GM19351 (cell line): ENCODE data around the gene TBC1D9B.
A peak's percentile ranks its signal among the peaks of the same experiment; 100 is the strongest.

ENCODE experiments used
- ATAC-seq: cut with Tn5 transposase; IDR thresholded peaks from one replicate; pipeline ENCODE4 v1.9.1; 2021; ENCODE audit warnings: mild to moderate bottlenecking, moderate library complexity; ENCODE audit not compliant: unreplicated experiment

TBC1D9B gene

GRCh38 chr5:179907556-179908324, at the start of gene TBC1D9B:
Gene TBC1D9B (minus strand): TSS chr5:179907897. CDS start chr5:179907821, 76 bp downstream.
- peak; percentile 87 for ATAC-seq

- ATAC-seq, result no peak
These were observed 47.9 kb upstream of the TBC1D9B start for GRCh38 chr5:179955630-179956029.

- ATAC-seq, result no peak
These were observed 47.4 kb upstream of the TBC1D9B start for GRCh38 chr5:179955062-179955461.

GRCh38 chr5:179954434-179954833, 46.7 kb upstream of the TBC1D9B start:
- no peak for ATAC-seq

DNA sequence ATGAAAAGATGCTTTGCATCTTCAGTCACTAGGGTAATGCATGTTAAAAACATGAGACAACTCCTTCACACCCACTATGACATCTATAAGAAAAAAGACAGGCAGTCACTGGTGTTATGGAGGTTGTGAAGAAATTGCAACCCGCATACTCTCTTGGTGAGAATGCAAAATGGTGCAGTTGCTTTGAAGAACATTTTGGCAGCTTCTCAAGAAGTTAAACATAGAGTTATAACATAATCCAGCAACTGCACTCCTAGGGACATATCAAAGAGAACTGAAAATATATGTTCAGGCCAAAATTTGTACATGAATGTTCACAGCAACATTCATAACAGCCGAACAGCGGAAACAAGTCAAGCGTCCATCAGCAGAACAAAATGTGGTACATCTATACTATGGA, 46.3 kb upstream of the TBC1D9B start:
- no peak for ATAC-seq

GRCh38 chr5:179936976-179937681, 29.4 kb upstream of the TBC1D9B start:
- ATAC-seq, result no peak

GRCh38 chr5:179930788-179931473, 23.2 kb upstream of the TBC1D9B start:
- no peak for ATAC-seq

- ATAC-seq, result no peak
These were observed 20.1 kb upstream of the TBC1D9B start for GRCh38 chr5:179927824-179928223.

DNA sequence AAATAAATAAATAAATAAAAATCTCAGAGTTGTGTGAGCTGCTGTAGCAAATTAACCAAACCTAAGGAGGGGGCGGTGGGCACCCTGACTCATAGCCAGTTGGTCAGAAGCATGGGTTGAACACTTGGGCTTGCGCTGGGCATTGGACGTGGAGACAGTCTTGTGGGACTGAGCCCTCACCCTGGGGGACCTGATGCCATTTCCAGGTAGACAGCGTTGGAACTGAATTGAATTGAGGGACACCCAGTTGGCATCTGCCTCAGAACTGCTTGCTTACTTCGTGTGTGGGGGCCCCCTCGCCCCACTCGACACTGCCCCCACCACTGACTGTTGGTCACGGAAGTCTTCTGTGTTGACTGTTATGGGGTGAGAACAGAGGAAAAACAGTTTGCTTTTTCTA, 19.0 kb upstream of the TBC1D9B start:
- ATAC-seq, result no peak

GRCh38 chr5:179923436-179923835, 15.7 kb upstream of the TBC1D9B start:
- ATAC-seq, result peak; percentile 39

DNA sequence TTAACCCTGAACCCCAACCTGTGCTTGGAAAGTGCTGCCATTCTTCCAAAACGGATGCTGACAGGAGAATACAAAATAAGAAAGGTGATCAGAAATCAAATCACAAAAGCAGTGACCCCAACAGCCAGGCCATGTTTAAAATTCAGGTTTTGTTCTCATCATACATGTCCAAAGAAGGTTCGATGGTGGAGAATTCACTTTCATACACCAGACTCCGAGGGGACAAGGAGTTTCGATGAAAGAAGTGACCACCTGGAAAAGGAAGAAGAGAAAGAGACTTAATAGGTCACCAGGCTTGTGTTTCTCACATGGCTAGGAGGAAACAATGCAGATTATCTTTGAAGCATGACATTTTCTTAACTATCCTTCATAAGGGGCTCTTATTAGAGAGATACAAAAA, 12.5 kb upstream of the TBC1D9B start:
- no peak for ATAC-seq

DNA sequence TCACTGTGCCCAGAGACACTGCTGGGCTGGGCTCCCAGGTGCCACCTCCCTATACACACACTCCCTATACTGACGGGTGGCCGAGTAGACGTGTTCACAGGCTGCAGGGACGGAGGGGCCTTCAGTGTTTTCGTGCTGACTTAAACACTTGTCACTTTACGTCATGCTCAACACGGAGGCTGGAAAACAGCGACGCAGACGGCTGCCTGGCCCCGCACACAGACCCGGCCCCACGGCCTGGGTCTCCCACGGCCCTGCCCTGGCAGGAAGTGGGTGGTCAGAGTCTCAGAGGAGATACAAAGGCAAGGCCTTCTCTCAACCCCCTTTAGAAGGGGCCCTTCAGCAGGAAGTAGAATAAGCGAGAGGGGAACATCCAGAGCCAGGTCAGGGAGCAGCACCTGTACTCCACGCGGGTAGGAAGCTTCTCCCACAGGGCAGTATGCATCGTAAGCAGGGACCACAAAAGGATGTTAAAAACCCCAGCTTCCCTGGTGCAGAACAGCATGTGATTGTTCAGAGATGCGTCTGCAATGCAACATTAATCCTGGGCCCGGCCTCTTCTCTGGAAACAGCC, 11.9 kb upstream of the TBC1D9B start:
- no peak for ATAC-seq

- ATAC-seq, result no peak
These were observed 11.2 kb upstream of the TBC1D9B start for GRCh38 chr5:179918742-179919486.

DNA sequence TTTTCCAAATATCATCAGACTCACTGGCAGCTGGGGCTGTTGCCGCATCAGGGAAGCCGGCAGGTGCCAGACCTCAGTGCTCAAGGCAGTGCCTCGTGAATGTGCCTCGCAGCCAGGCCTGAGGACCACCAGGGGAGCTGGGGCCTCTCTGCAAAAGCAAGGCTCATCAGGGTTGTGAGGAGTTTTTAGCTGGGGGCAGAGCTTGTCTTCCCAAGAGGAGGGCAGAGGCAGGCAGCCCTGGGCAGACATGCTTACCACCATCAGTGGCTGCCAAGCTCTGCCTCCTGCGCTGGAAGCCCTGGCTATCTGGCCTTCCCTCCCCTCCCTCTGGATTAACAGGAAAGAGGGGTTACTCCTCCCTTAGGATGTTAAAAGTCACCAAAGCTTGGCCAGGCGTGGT, 8.8 kb upstream of the TBC1D9B start:
- ATAC-seq, result no peak

GRCh38 chr5:179915406-179915935, 7.8 kb upstream of the TBC1D9B start:
- no peak for ATAC-seq

DNA sequence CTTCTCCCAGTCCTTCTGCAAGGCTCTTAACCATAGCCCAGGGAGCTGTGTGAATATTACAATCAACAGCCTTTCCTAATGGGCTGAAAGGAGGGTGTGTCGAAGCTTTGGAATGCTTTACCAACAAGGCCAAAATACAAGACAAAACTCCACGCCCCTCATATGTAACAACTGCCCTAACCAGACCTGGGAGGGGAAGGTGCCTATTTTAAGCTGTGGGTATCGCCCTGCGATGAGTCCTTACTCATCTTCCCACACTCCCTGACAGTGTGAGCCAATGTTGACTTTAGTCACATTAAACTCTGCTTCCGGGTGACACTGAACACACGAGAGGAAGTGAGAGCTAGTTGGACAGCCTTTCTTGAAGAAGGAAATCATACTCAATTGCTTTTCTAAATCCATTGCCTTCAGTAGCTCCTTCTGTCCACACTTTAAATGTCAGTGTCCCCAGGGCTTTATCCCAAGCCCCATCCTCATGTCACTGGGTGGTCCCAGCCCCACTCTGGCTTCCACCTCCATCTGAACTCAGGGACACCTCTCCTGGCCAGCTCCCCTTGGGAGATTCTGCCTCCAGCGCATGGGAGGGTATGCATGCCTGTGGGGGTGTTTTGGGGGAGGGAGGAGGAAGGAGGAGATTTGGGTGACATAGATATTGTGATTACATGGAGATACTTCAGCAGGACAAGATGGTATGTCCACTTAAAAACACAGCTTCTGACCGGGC, 6.5 kb upstream of the TBC1D9B start:
- ATAC-seq, result no peak

DNA sequence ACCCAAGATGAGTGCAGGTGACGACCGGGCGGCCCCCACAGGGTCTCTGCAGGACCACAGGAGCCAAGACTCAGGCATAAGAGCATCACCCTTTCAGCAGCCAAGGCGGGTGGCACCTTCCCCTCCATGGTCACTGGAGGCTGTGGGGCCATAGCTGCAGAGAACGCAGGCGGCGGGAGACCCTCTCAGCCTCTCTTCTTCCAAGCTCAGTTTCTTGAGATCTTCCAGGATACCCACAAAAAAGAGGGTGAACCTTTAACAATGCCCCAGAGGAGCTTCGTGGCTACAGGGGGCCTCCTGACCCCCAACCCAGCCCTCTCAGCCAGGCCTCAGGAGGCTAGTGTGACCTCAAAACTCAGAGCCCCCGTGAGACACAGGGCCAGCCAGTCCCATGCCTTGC, 5.8 kb upstream of the TBC1D9B start:
- no peak for ATAC-seq

GRCh38 chr5:179912951-179913350, 5.3 kb upstream of the TBC1D9B start:
- no peak for ATAC-seq

GRCh38 chr5:179912386-179912785, 4.7 kb upstream of the TBC1D9B start:
- no peak for ATAC-seq

- no peak for ATAC-seq
These were observed 1.5 kb upstream of the TBC1D9B start for GRCh38 chr5:179909224-179909623.
